Progenitor cell of endocrine pancreas (in vitro differentiated cells): ENCODE results near the gene ASAP2. TPM values are rescaled to one million over a fixed set of nuclear protein-coding genes. Genes with fewer than 3 reads are reported as not detected.
A peak's percentile ranks its signal among the peaks of the same experiment; 100 is the strongest.

ENCODE experiments used
- DNase-seq: peaks from one replicate; pipeline ENCODE4 v3.0.0; 2021; ENCODE audit warnings: low spot score; ENCODE audit not compliant: unreplicated experiment
- H3K27ac Mint-ChIP-seq: 2 replicates; pipeline ENCODE4 v1.8.0; 2021; ENCODE audit warnings: mild to moderate bottlenecking, moderate library complexity, mixed read lengths
- H3K27me3 Mint-ChIP-seq: 2 replicates; pipeline ENCODE4 v1.8.0; 2021; ENCODE audit warnings: mixed read lengths
- H3K36me3 Mint-ChIP-seq: 2 replicates; pipeline ENCODE4 v1.8.0; 2022; ENCODE audit warnings: mixed read lengths; ENCODE audit not compliant: insufficient read depth
- H3K4me1 Mint-ChIP-seq: 2 replicates; pipeline ENCODE4 v1.8.0; 2021; ENCODE audit warnings: low read depth, mixed read lengths
- H3K4me3 Mint-ChIP-seq: 2 replicates; pipeline ENCODE4 v1.8.0; 2021; ENCODE audit warnings: low read depth, mild to moderate bottlenecking, moderate library complexity, mixed read lengths
- H3K9me3 Mint-ChIP-seq: 2 replicates; pipeline ENCODE4 v1.8.0; 2021; ENCODE audit warnings: low read depth, mixed read lengths
- total RNA-seq: library from RNA; stranded (reverse); gene quantifications from 2 replicates; pipeline ENCODE4 v1.2.1, GENCODE V29; 2021
- TF ChIP-seq, protein P1 (sequence below): fragments of 200-600 bp; sonication (generic); IDR thresholded peaks from one replicate; pipeline ENCODE4 v1.5.0; 2021; ENCODE audit warnings: antibody characterized with exemption, mild to moderate bottlenecking; ENCODE audit not compliant: unreplicated experiment

The ASAP2 gene
- total RNA-seq, 1 donor from 2014 or later, result 65.4 TPM

DNA sequence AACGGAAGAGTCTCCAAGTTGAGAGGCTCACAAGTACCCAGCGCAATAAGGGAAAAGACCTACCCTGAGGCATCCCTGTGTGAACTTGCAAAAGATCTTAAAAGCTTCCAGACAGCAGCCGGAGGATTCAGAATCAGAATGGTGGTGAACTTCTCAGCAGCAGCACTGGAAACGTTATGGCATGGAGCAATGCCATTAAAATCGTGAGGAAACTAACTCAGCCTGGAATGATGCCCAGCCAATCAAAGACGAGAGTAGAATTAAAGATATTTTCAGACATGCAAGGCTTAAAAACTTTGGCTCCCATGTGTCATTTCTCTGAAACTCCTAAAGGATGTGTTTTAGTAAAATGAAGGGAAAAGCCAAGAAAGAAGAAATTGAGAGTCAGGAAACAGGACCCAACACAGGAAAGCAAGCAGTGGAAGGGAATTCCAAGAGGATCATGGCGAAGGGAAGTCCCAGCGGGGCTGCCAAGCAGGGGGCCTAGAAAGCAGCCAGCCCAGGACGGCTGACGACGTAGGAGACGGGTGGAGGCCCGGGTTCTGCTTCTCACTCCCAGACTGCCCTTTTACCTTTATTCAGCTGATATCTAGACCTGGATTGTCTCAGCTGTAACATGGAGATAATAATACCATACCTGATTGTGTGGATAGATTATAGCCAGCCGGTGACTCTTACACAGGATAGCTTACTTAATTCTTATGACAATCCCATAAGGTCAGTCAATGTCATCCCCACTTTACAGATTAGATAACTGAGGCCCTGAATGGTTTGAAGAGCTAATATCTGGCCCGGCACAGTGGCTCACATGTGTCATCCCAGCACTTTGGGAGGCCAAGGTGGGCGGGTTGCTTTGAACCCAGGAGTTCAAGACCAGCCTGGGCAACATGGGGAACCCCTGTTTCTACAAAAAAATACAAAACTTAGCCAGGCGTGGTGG, 92.8 kb downstream of the ASAP2 start:
- no peaks in the 10 kb centered on the region for H3K27me3 Mint-ChIP-seq
- H3K9me3 Mint-ChIP-seq, result no peaks in the 10 kb centered on the region
- H3K4me1 Mint-ChIP-seq, result peaks cover 17% of the 10 kb centered on the region
- H3K36me3 Mint-ChIP-seq, result peaks cover 9% of the 10 kb centered on the region
- no peak overlapping the region for H3K27ac Mint-ChIP-seq
- H3K4me3 Mint-ChIP-seq, result no peak overlapping the region
- no peak for DNase-seq
- TF ChIP-seq, protein P1, sequence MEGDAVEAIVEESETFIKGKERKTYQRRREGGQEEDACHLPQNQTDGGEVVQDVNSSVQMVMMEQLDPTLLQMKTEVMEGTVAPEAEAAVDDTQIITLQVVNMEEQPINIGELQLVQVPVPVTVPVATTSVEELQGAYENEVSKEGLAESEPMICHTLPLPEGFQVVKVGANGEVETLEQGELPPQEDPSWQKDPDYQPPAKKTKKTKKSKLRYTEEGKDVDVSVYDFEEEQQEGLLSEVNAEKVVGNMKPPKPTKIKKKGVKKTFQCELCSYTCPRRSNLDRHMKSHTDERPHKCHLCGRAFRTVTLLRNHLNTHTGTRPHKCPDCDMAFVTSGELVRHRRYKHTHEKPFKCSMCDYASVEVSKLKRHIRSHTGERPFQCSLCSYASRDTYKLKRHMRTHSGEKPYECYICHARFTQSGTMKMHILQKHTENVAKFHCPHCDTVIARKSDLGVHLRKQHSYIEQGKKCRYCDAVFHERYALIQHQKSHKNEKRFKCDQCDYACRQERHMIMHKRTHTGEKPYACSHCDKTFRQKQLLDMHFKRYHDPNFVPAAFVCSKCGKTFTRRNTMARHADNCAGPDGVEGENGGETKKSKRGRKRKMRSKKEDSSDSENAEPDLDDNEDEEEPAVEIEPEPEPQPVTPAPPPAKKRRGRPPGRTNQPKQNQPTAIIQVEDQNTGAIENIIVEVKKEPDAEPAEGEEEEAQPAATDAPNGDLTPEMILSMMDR, result no peak

DNA sequence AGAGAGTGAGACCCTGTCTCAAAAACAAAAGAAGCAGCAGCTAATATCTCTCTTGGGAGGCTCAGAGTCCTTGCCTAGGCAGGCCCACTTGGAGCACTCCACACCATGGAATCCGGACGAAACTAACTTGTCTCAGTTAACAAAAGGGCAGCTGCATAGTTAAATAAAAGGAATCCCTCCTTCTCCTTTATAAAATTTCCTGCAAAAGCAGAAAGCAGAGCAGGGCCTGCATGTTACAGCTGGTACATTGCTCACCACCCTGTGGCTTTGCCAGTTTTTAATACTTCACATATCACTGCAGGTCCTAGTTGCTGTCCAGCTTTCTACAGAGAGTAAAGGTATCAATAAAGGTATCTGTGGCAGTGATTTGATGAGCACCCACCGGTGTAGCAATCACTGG, 93.6 kb downstream of the ASAP2 start:
- peaks cover 10% of the 10 kb centered on the region for H3K4me1 Mint-ChIP-seq
- H3K27ac Mint-ChIP-seq, result no peak overlapping the region
- H3K4me3 Mint-ChIP-seq, result no peak overlapping the region
- peaks cover 9% of the 10 kb centered on the region for H3K36me3 Mint-ChIP-seq
- no peak for DNase-seq
- H3K9me3 Mint-ChIP-seq, result no peaks in the 10 kb centered on the region
- H3K27me3 Mint-ChIP-seq, result no peaks in the 10 kb centered on the region
- TF ChIP-seq, protein P1, result no peak

- H3K27ac Mint-ChIP-seq, result no peak overlapping the region
- peaks cover 9% of the 10 kb centered on the region for H3K36me3 Mint-ChIP-seq
- peaks cover 5% of the 10 kb centered on the region for H3K4me1 Mint-ChIP-seq
- no peaks in the 10 kb centered on the region for H3K27me3 Mint-ChIP-seq
- no peak for DNase-seq
- H3K9me3 Mint-ChIP-seq, result no peaks in the 10 kb centered on the region
- TF ChIP-seq, protein P1, result no peak
- no peak overlapping the region for H3K4me3 Mint-ChIP-seq
These were observed 94.3 kb downstream of the ASAP2 start for GRCh38 chr2:9300829-9301453.

- TF ChIP-seq, protein P1, result no peak
- no peak for DNase-seq
- Mint-ChIP-seq H3K4me3 (no peak overlapping the region), H3K4me1 (peaks cover 5% of the 10 kb centered on the region), H3K27ac (no peak overlapping the region), H3K27me3 (no peaks in the 10 kb centered on the region), H3K9me3 (no peaks in the 10 kb centered on the region), H3K36me3 (peaks cover 9% of the 10 kb centered on the region)
These were observed 96.1 kb downstream of the ASAP2 start for GRCh38 chr2:9302755-9303154.

- peaks cover 9% of the 10 kb centered on the region for H3K36me3 Mint-ChIP-seq
- TF ChIP-seq, protein P1, result no peak
- H3K27me3 Mint-ChIP-seq, result no peaks in the 10 kb centered on the region
- H3K4me1 Mint-ChIP-seq, result peaks cover 5% of the 10 kb centered on the region
- H3K9me3 Mint-ChIP-seq, result no peaks in the 10 kb centered on the region
- H3K4me3 Mint-ChIP-seq, result no peak overlapping the region
- no peak for DNase-seq
- peak overlapping the region; percentile 71 for H3K27ac Mint-ChIP-seq
These were observed 97.1 kb downstream of the ASAP2 start for GRCh38 chr2:9303528-9304225.
